Vagina (tissue), 2 donors: ENCODE measurements around the gene SCFD2. TPM values are rescaled to one million over a fixed set of nuclear protein-coding genes. Genes with fewer than 3 reads are reported as not detected.

Experiments
- DNase-seq, 2 donors: peaks; one replicate each; pipeline ENCODE4 v3.0.0-alpha.2; 2017; ENCODE audit errors: extremely low spot score in 2 of 2
- H3K27ac ChIP-seq: fragments of 200-600 bp; sonication (generic); one replicate; pipeline ENCODE4 v1.5.1; 2019
- H3K27me3 ChIP-seq: fragments of 200-600 bp; sonication (generic); one replicate; pipeline ENCODE4 v1.5.1; 2019
- H3K36me3 ChIP-seq, 2 donors: fragments of 200-600 bp; sonication (generic); one replicate each; pipeline ENCODE4 v1.5.1; 2017 to 2019
- H3K4me1 ChIP-seq: fragments of 200-600 bp; sonication (generic); one replicate; pipeline ENCODE4 v1.5.1; 2019
- H3K4me3 ChIP-seq, 2 donors: fragments of 200-600 bp; sonication (generic); 1 replicate in 1 of 2; 2 replicates in 1 of 2; pipeline ENCODE4 v1.5.1; 2016 to 2019
- H3K9me3 ChIP-seq: fragments of 200-600 bp; sonication (generic); one replicate; pipeline ENCODE4 v1.5.1; 2019
- CTCF ChIP-seq, 3 experiments: fragments of 450-650 bp in 2 of 3; fragments of 200-600 bp in 1 of 3; sonication (generic) in 1 of 3; IDR thresholded peaks; one replicate each; pipeline ENCODE4 v1.5.1; 2017 to 2019; ENCODE audit warnings: antibody characterized with exemption in 3 of 3, mild to moderate bottlenecking in 2 of 3, moderate library complexity in 2 of 3
- POLR2A ChIP-seq, 2 donors: fragments of 450-650 bp; IDR thresholded peaks; one replicate each; pipeline ENCODE4 v1.6.1; 2017; ENCODE audit warnings: antibody characterized with exemption in 2 of 2, mild to moderate bottlenecking in 2 of 2, moderate library complexity in 2 of 2
- POLR2AphosphoS5 ChIP-seq, 2 donors: sonication (generic); formaldehyde crosslinking; IDR thresholded peaks; one replicate each; pipeline ENCODE4 v1.9.0; 2017; ENCODE audit warnings: antibody characterized with exemption in 2 of 2, mild to moderate bottlenecking in 2 of 2, low read depth in 1 of 2; ENCODE audit not compliant: insufficient read depth in 1 of 2
- intact Hi-C: fragments of 100-400 bp; cut with DNase I; formaldehyde crosslinking; loops from one replicate; pipeline ENCODE4 v1.15.1; 2023
- total RNA-seq: library from RNA; depleted of rRNA; stranded (reverse); fragments of >200 nt; gene quantifications from one replicate; pipeline ENCODE4 v1.2.3, GENCODE V29; 2016

Gene SCFD2
- total RNA-seq, 1 donor from 2014 or later = 33.1 TPM

- intact Hi-C loops = no loop called here
- H3K4me1 ChIP-seq = peaks cover 14% of the 10 kb centered on the region
- DNase-seq = no peak
- peak; percentile 7 to 31 (median 30) for TF ChIP-seq CTCF (IDR thresholded peaks at IDR 0.05)
- no peak for TF ChIP-seq POLR2A (IDR thresholded peaks at IDR 0.05)
- H3K27ac ChIP-seq = no peak overlapping the region
- no peaks in the 10 kb centered on the region for H3K36me3 ChIP-seq
- no peak overlapping the region for H3K4me3 ChIP-seq
- no peaks in the 10 kb centered on the region for H3K9me3 ChIP-seq
- no peaks in the 10 kb centered on the region for H3K27me3 ChIP-seq
Observed at GRCh38 chr4:52911684-52912294, 454.1 kb downstream of the SCFD2 start.

- H3K4me1 ChIP-seq = peaks cover 14% of the 10 kb centered on the region
- DNase-seq = no peak
- no peaks in the 10 kb centered on the region for H3K27me3 ChIP-seq
- peaks cover 0 to 3% of the 10 kb centered on the region in 2 donors for H3K36me3 ChIP-seq
- TF ChIP-seq POLR2AphosphoS5 (IDR thresholded peaks at IDR 0.05; ENCODE audit: insufficient read depth in 1 of 2, low read depth in 1 of 2) = no peak
- TF ChIP-seq POLR2A (IDR thresholded peaks at IDR 0.05) = no peak
- TF ChIP-seq CTCF (IDR thresholded peaks at IDR 0.05) = no peak
- no peak overlapping the region for H3K4me3 ChIP-seq
- no peaks in the 10 kb centered on the region for H3K9me3 ChIP-seq
- intact Hi-C loops = no loop called here
- H3K27ac ChIP-seq = no peak overlapping the region
Observed at GRCh38 chr4:52910115-52910514, 455.7 kb downstream of the SCFD2 start.

- no peaks in the 10 kb centered on the region for H3K27me3 ChIP-seq
- intact Hi-C loops = no loop called here
- DNase-seq = no peak
- no peaks in the 10 kb centered on the region for H3K9me3 ChIP-seq
- no peak overlapping the region for H3K27ac ChIP-seq
- no peak overlapping the region for H3K4me3 ChIP-seq
- TF ChIP-seq POLR2AphosphoS5 (IDR thresholded peaks at IDR 0.05; ENCODE audit: insufficient read depth in 1 of 2, low read depth in 1 of 2) (no peak), CTCF (IDR thresholded peaks at IDR 0.05) (no peak), POLR2A (IDR thresholded peaks at IDR 0.05) (no peak)
- peaks cover 9% of the 10 kb centered on the region for H3K4me1 ChIP-seq
- H3K36me3 ChIP-seq = peaks cover 0 to 3% of the 10 kb centered on the region in 2 donors
Observed at GRCh38 chr4:52907510-52907909, 458.4 kb downstream of the SCFD2 start.

- Histone ChIP-seq H3K4me1 (no peaks in the 10 kb centered on the region), H3K9me3 (no peaks in the 10 kb centered on the region), H3K4me3 (no peak overlapping the region), H3K27me3 (no peaks in the 10 kb centered on the region), H3K36me3 (peaks cover 0 to 3% of the 10 kb centered on the region in 2 donors), H3K27ac (no peak overlapping the region)
- no peak for DNase-seq
- intact Hi-C loops = no loop called here
- TF ChIP-seq POLR2A (IDR thresholded peaks at IDR 0.05) (no peak), POLR2AphosphoS5 (IDR thresholded peaks at IDR 0.05; ENCODE audit: insufficient read depth in 1 of 2, low read depth in 1 of 2) (no peak), CTCF (IDR thresholded peaks at IDR 0.05) (no peak)
Observed at GRCh38 chr4:52904421-52904820, 461.4 kb downstream of the SCFD2 start.

GRCh38 chr4:52903273-52903672 is 462.6 kb downstream of the SCFD2 start:
- Histone ChIP-seq H3K27ac (no peak overlapping the region), H3K36me3 (peaks cover 0 to 3% of the 10 kb centered on the region in 2 donors), H3K9me3 (no peaks in the 10 kb centered on the region), H3K27me3 (no peaks in the 10 kb centered on the region), H3K4me1 (no peaks in the 10 kb centered on the region), H3K4me3 (no peak overlapping the region)
- intact Hi-C loops = no loop called here
- no peak for DNase-seq
- TF ChIP-seq CTCF (IDR thresholded peaks at IDR 0.05) = no peak
